Activated naive CD4-positive, alpha-beta T cell treated with anti-CD3 and anti-CD28 coated beads for 36 hours (primary cell): ENCODE measurements around the gene RRP8. TPM values are rescaled to one million over a fixed set of nuclear protein-coding genes. Genes with fewer than 3 reads are reported as not detected.

Experiments used
- CTCF ChIA-PET: fragments of 350-600 bp; sonication (Branson Sonifier 250); formaldehyde crosslinking; loops from one replicate; lab custom pipeline; 2021; ENCODE audit warnings: antibody characterized with exemption; lab: Charles Lee
- DNase-seq: peaks from one replicate; pipeline ENCODE4 v3.0.0-alpha.2; 2020
- H3K27ac Mint-ChIP-seq: one replicate; pipeline ENCODE4 v1.8.0; 2021; ENCODE audit warnings: mild to moderate bottlenecking, mixed read lengths
- H3K27me3 Mint-ChIP-seq: one replicate; pipeline ENCODE4 v1.8.0; 2021; ENCODE audit warnings: low read depth, mixed read lengths
- H3K36me3 Mint-ChIP-seq: one replicate; pipeline ENCODE4 v1.8.0; 2021; ENCODE audit warnings: low read depth, mixed read lengths
- H3K4me1 Mint-ChIP-seq: one replicate; pipeline ENCODE4 v1.8.0; 2021; ENCODE audit warnings: low read depth, mixed read lengths
- H3K4me3 Mint-ChIP-seq: one replicate; pipeline ENCODE4 v1.8.0; 2021; ENCODE audit warnings: mild to moderate bottlenecking, moderate library complexity, mixed read lengths
- H3K9me3 Mint-ChIP-seq: one replicate; pipeline ENCODE4 v1.8.0; 2021; ENCODE audit warnings: mixed read lengths
- intact Hi-C: fragments of 100-400 bp; cut with micrococcal nuclease; formaldehyde crosslinking; loops from one replicate; pipeline ENCODE4 v1.15.1; 2023
- total RNA-seq, 2 experiments: library from RNA; stranded (reverse); gene quantifications; one replicate each; pipeline ENCODE4 v1.2.3, GENCODE V29; 2021

Gene RRP8
- total RNA-seq, 2 experiments from 2014 or later = 31.9 to 33.5 TPM

DNA sequence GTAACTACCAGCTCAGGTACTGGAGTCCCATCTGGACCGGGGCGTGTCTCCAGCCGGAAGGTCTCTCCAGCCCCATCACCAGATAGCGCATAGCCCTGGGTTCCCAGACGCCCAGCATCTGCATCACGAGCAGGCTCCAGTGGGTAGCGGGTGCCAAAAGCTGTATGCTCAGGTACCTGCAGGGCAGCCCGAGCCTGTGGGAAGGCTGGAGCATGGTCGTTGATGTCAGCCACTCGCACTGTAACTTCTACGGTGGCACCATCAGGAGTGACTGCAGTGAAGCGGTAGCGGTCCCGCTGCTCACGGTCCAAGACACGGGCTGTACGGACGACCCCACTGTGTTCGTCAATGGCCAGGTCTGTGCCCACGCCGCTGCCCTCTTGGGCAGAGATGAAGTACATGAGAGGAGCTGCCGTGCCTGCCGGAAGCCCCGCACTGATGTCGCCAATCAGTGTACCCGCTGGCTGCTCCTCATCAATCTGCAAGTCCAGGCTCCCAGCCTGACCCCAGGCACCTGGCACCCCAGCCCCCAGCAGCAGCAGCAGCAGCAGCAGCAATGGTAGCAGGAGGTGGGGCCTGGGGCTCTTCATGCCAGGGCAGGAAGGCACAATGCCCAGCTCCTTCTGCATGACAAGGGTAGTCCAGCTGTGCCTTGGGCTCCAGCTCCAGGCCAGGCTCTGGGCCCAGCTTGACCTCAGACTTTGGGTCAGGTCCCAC, 37.7 kb upstream of the RRP8 start:
- no peaks in the 10 kb centered on the region for H3K4me1 Mint-ChIP-seq
- DNase-seq = no peak
- no peak overlapping the region for H3K27ac Mint-ChIP-seq
- H3K9me3 Mint-ChIP-seq = no peaks in the 10 kb centered on the region
- no peaks in the 10 kb centered on the region for H3K36me3 Mint-ChIP-seq
- no peak overlapping the region for H3K4me3 Mint-ChIP-seq
- H3K27me3 Mint-ChIP-seq = no peaks in the 10 kb centered on the region
- CTCF ChIA-PET = interaction anchor here (0.8 kb wide), 1 partner anchor 36 kb away, joined by 3 read pairs; no protein-coding TSS in a partner anchor
- intact Hi-C loops = no loop called here

DNA sequence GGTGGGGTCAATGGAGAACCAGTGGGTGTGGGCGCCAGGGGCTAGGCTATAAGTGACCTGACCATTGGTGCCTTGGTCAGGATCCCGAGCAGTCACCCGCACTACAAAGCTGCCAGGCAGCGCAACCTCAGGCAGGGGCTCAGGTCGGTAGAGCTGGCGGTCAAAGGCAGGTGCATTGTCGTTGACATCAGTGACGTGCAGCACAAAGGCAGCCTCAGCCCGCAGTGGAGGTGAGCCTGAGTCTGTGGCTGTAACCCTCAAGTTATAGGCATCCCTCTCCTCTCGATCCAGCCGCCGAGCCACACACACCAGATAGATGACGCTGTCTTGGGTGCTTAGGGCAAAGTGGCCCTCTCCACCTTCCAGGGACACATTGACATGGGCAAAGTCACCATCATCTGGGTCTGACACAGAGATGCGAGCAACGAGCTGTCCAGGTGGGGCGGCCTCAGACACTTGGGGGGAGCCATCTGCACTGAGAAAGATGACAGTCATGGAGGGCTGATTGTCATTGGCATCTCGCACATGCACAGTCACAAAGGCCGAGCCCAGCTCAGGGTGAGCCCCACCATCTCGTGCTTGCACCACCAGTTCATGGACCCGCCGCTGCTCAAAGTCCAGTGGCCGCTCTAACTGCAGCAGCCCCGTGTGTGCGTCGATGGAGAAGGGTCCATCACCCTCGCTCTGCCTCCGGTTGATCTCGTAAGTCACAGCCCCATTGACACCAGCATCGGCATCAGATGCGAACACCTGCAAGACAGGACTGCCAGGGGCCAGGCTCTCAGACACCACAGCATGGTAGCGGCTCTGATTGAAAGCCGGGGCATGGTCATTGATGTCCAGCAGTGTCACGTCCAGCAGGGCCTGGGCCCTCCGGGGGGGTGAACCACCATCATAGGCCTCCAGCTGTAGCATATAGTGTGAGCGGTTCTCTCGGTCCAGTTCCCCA, 36.9 kb upstream of the RRP8 start:
- no peak for DNase-seq
- no peaks in the 10 kb centered on the region for H3K9me3 Mint-ChIP-seq
- no peak overlapping the region for H3K27ac Mint-ChIP-seq
- intact Hi-C loops = no loop called here
- H3K4me1 Mint-ChIP-seq = no peaks in the 10 kb centered on the region
- CTCF ChIA-PET = no interaction called here
- no peak overlapping the region for H3K4me3 Mint-ChIP-seq
- H3K27me3 Mint-ChIP-seq = no peaks in the 10 kb centered on the region
- H3K36me3 Mint-ChIP-seq = no peaks in the 10 kb centered on the region

DNA sequence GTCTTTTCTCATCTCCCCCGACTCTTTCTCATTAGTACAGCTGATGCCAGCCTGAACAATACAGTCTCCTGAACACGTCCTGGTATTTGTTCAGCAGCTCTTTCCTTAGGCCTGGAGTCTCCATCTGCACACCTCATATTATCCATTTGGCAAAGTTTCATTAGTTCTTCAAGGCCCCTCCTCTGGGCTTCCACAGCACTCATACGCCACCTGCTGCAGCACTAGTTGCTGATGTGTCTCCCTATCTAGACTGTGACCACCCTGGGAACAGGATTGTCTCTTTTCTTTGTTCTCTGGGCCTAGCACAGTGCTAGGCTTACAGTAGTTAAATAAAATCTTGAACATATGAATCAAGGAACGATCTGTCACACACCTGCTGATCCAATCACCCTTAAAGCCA, 35.0 kb upstream of the RRP8 start:
- no peaks in the 10 kb centered on the region for H3K9me3 Mint-ChIP-seq
- no peak overlapping the region for H3K4me3 Mint-ChIP-seq
- H3K27ac Mint-ChIP-seq = no peak overlapping the region
- CTCF ChIA-PET = interaction anchor here (1.2 kb wide), 2 partner anchors 11 to 20 kb away, joined by 3 read pairs; no protein-coding TSS in a partner anchor
- no peaks in the 10 kb centered on the region for H3K36me3 Mint-ChIP-seq
- no peak for DNase-seq
- no peaks in the 10 kb centered on the region for H3K27me3 Mint-ChIP-seq
- no peaks in the 10 kb centered on the region for H3K4me1 Mint-ChIP-seq
- intact Hi-C loops = no loop called here

- intact Hi-C loops = no loop called here
- Mint-ChIP-seq H3K9me3 (no peaks in the 10 kb centered on the region), H3K4me3 (no peak overlapping the region), H3K4me1 (no peaks in the 10 kb centered on the region), H3K27me3 (no peaks in the 10 kb centered on the region), H3K27ac (no peak overlapping the region), H3K36me3 (no peaks in the 10 kb centered on the region)
- CTCF ChIA-PET = interaction anchor here (1.2 kb wide), 2 partner anchors 12 to 20 kb away, joined by 3 read pairs; no protein-coding TSS in a partner anchor
- no peak for DNase-seq
Measured at GRCh38 chr11:6637871-6638270, 34.5 kb upstream of the RRP8 start.

- H3K9me3 Mint-ChIP-seq = no peaks in the 10 kb centered on the region
- H3K27me3 Mint-ChIP-seq = no peaks in the 10 kb centered on the region
- CTCF ChIA-PET = no interaction called here
- intact Hi-C loops = no loop called here
- H3K36me3 Mint-ChIP-seq = no peaks in the 10 kb centered on the region
- no peaks in the 10 kb centered on the region for H3K4me1 Mint-ChIP-seq
- no peak overlapping the region for H3K27ac Mint-ChIP-seq
- DNase-seq = no peak
- H3K4me3 Mint-ChIP-seq = no peak overlapping the region
Measured at GRCh38 chr11:6636480-6636879, 33.1 kb upstream of the RRP8 start.

- H3K27ac Mint-ChIP-seq = no peak overlapping the region
- peak; percentile 32 for DNase-seq
- no peaks in the 10 kb centered on the region for H3K4me1 Mint-ChIP-seq
- intact Hi-C loops = no loop called here
- no peaks in the 10 kb centered on the region for H3K27me3 Mint-ChIP-seq
- no peaks in the 10 kb centered on the region for H3K36me3 Mint-ChIP-seq
- H3K9me3 Mint-ChIP-seq = no peaks in the 10 kb centered on the region
- H3K4me3 Mint-ChIP-seq = no peak overlapping the region
- CTCF ChIA-PET = interaction anchor here (1.6 kb wide), 1 partner anchor 12 kb away, joined by 5 read pairs; no protein-coding TSS in a partner anchor
Measured at GRCh38 chr11:6635082-6635932, 31.9 kb upstream of the RRP8 start.

DNA sequence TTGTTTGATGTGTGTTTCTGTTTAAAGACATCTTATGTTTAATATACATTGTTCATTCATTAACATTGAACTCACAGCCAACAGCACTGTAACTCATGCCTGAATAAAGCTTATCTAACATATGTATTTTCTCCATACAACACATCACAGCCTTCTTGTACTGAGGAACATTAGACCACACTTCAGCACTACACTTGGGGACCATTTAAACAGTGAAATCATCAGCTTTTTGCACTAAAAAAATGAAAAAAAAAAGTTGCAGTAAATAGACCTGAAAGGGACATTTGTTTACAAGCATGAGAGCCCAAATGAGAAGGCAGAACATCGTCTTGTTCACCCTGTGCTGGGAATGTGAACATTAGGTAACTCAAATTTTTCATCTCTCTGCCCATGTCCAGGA, 31.1 kb upstream of the RRP8 start:
- intact Hi-C loops = no loop called here
- H3K27me3 Mint-ChIP-seq = no peaks in the 10 kb centered on the region
- no peak overlapping the region for H3K27ac Mint-ChIP-seq
- no peaks in the 10 kb centered on the region for H3K4me1 Mint-ChIP-seq
- no peak overlapping the region for H3K4me3 Mint-ChIP-seq
- H3K36me3 Mint-ChIP-seq = no peaks in the 10 kb centered on the region
- H3K9me3 Mint-ChIP-seq = no peaks in the 10 kb centered on the region
- CTCF ChIA-PET = interaction anchor here (0.6 to 1.6 kb wide), 2 partner anchors 13 to 61 kb away, joined by 3 to 5 read pairs; no protein-coding TSS in a partner anchor
- DNase-seq = no peak

GRCh38 chr11:6633422-6634408, 30.3 kb upstream of the RRP8 start:
- no peaks in the 10 kb centered on the region for H3K9me3 Mint-ChIP-seq
- H3K4me3 Mint-ChIP-seq = no peak overlapping the region
- intact Hi-C loops = no loop called here

DNA sequence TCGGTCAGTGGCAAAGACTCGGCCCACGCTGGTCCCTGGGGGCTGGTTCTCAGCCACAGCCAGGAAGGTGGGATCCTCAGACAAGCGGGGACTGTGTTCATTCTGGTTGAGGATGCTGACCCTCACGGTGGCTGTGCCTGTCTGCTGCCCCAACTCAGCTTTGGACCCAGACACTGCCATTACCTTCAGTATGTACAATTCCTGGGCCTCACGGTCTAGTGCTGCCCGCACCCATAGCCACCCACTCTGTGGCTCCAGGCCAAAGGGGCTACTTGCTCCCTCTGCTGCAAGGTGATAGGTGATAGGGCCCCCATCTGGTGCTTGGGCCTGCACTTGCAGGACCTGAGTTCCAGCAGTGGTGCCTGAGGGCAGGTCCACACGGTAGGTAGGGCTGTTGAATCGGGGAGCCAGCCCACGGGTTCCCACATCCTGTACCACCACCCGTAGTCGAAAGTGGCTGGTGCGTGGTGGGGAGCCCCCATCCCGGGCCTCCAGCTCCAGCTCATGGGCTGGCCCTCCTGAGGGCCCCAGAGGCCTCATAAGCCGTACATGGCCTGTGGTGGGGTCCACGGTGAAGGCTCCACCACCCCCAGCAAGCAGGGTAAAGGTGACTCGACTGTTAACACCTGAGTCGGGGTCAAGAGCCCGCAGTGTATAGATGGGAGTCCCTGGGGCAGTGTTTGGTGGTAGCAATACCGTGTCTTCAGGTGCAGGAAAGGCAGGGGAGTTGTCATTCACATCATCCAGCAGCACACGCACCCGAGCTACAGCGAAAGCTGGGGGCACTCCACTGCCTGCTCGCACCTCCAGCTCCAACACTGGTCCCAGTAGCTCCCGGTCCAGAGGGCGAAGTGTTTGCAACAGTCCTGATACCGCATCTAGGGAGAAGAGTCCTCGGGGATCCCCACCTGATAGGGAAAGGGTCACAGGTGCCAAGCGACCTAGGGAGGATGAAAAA, 29.0 kb upstream of the RRP8 start:
- Mint-ChIP-seq H3K27me3 (no peaks in the 10 kb centered on the region), H3K4me1 (peaks cover 11% of the 10 kb centered on the region), H3K9me3 (no peaks in the 10 kb centered on the region), H3K27ac (no peak overlapping the region), H3K4me3 (no peak overlapping the region), H3K36me3 (no peaks in the 10 kb centered on the region)
- intact Hi-C loops = no loop called here
- CTCF ChIA-PET = interaction anchor here (0.9 kb wide), 1 partner anchor 20 kb away, joined by 3 read pairs; no protein-coding TSS in a partner anchor
- no peak for DNase-seq

More at GRCh38 chr11:6633422-6634408, 30.3 kb upstream of the RRP8 start:
- no peaks in the 10 kb centered on the region for H3K36me3 Mint-ChIP-seq
- no peak overlapping the region for H3K27ac Mint-ChIP-seq
- DNase-seq = no peak
- no peaks in the 10 kb centered on the region for H3K27me3 Mint-ChIP-seq
- no peaks in the 10 kb centered on the region for H3K4me1 Mint-ChIP-seq
- CTCF ChIA-PET = interaction anchor here (0.6 to 1.6 kb wide), 3 partner anchors 13 to 62 kb away, joined by 3 to 5 read pairs (median 3); no protein-coding TSS in a partner anchor

DNA sequence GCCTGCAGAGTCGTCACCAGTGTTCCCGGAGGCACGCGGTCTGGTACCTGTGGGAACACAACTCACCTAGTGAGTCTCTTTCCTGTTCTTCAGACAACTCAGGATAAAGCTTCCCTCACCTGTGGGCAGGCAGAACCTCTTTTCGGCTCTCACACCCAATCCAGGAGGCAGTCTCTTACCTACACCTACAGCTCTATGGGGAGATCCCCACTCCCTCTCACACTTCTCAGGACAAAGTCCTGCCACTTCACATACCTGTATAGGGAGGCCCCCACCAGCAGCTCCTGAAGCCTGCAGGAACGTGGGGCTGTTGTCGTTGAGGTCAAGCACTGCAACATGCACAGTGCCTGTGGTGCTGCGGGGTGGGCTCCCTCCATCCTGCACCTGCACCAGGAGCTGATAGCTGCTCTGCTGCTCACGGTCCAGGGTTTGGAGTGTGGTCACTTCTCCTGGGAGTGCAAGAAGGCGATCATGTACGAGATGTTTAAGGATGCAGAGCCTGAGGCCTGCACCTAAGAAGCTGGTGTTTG, 28.0 kb upstream of the RRP8 start:
- Mint-ChIP-seq H3K4me1 (peaks cover 18% of the 10 kb centered on the region), H3K27ac (no peak overlapping the region), H3K9me3 (no peaks in the 10 kb centered on the region), H3K36me3 (no peaks in the 10 kb centered on the region), H3K4me3 (no peak overlapping the region), H3K27me3 (no peaks in the 10 kb centered on the region)
- intact Hi-C loops = no loop called here
- CTCF ChIA-PET = interaction anchor here (0.9 kb wide), 1 partner anchor 100 kb away, joined by 3 read pairs; no protein-coding TSS in a partner anchor
- no peak for DNase-seq
